ENCODE measurements around the gene SLC5A2.

Gene SLC5A2

GRCh38 chr16:31501226-31501965, 18.5 kb downstream of the SLC5A2 start:
- Histone ChIP-seq H3K9me3 (ENCODE audit: control insufficient read depth, insufficient read depth, low read depth, low read length) (no peaks in the 10 kb centered on the region), H3K27ac (ENCODE audit: extremely low read depth, low read depth, low read length) (no peak overlapping the region), H3K4me1 (ENCODE audit: control insufficient read depth, insufficient read depth, low read length) (no peaks in the 10 kb centered on the region), H3K36me3 (ENCODE audit: control insufficient read depth in 2 of 2, insufficient read depth in 1 of 2, low read length in 2 of 2) (peaks cover 0 to 45% of the 10 kb centered on the region in 2 experiments; a peak in 2 of 3 replicates), H3K4me3 (ENCODE audit: low read depth, low read length) (no peak overlapping the region)
- TF ChIP-seq ZBTB11 (tag by site-specific recombination; conservative IDR thresholded peaks at IDR 0.05; ENCODE audit: low read depth): no peak
- no peak for TF ChIP-seq PRDM6 (tag by site-specific recombination; IDR thresholded peaks at IDR 0.05)
- no peak for TF ChIP-seq ZNF473 (tag by site-specific recombination; IDR thresholded peaks at IDR 0.05)
- no peak for TF ChIP-seq ZNF433 (tag by site-specific recombination; IDR thresholded peaks at IDR 0.05; ENCODE audit: low read depth)
- no peak for TF ChIP-seq ZNF501 (tag by site-specific recombination; IDR thresholded peaks at IDR 0.05)
- no peak for TF ChIP-seq ELK4 (IDR thresholded peaks at IDR 0.05; ENCODE audit: borderline replicate concordance, low read depth, low read length)
- TF ChIP-seq ZNF544 (tag by site-specific recombination; IDR thresholded peaks at IDR 0.05): no peak
- no peak for TF ChIP-seq ZBTB8A (tag by site-specific recombination; IDR thresholded peaks at IDR 0.05)
- no peak for TF ChIP-seq ZBTB6 (tag by site-specific recombination; IDR thresholded peaks at IDR 0.05)
- TF ChIP-seq ZNF521 (tag by site-specific recombination; IDR thresholded peaks at IDR 0.05): no peak
- TF ChIP-seq ZNF280D (tag by site-specific recombination; IDR thresholded peaks at IDR 0.05): no peak
- no peak for TF ChIP-seq ZBTB1 (tag by site-specific recombination; IDR thresholded peaks at IDR 0.05)
- no peak for TF ChIP-seq ZNF157 (tag by site-specific recombination; IDR thresholded peaks at IDR 0.05)
- no peak for TF ChIP-seq ZNF830 (tag by site-specific recombination; IDR thresholded peaks at IDR 0.05; ENCODE audit: low read depth)
- TF ChIP-seq ZNF596 (tag by site-specific recombination; IDR thresholded peaks at IDR 0.05): no peak
- no peak for TF ChIP-seq ZNF626 (tag by site-specific recombination; IDR thresholded peaks at IDR 0.05)
- TF ChIP-seq SP2 (tag by site-specific recombination; IDR thresholded peaks at IDR 0.05): no peak
- CTCF ChIA-PET: interaction anchor here (1.0 kb wide), 1 partner anchor 49 kb away, joined by 4 read pairs; no protein-coding TSS in a partner anchor
- POLR2A ChIA-PET: no interaction called here
